Activated CD8-positive, alpha-beta memory T cell treated with anti-CD3 and anti-CD28 coated beads, Interleukin-2, amount 50 U/mL, for 48 hours (primary cell): ENCODE measurements around the gene TEX101.
"Not testable (repeated sequence)": the region's sequence is repeated elsewhere in the genome, so short reads cannot be mapped to it uniquely, and the experiment has no call there.

Experiments used
- DNase-seq: peaks from one replicate; pipeline ENCODE4 v3.0.0-alpha.2; 2020

TEX101 gene

GRCh38 chr19:43414554-43414953 is at the start of gene TEX101:
Gene TEX101 (plus strand): TSS chr19:43414890. CDS start chr19:43415920, 1,030 bp downstream.
- no peak for DNase-seq

GRCh38 chr19:43365677-43366076 is 49.0 kb upstream of the TEX101 start:
- not testable (repeated sequence) for DNase-seq

- DNase-seq = no peak
Observed at GRCh38 chr19:43367822-43368221, 46.9 kb upstream of the TEX101 start.

- not testable (repeated sequence) for DNase-seq
Observed at GRCh38 chr19:43368897-43369296, 45.8 kb upstream of the TEX101 start.

- DNase-seq = no peak
Observed at GRCh38 chr19:43371909-43372308, 42.8 kb upstream of the TEX101 start.

GRCh38 chr19:43372462-43372861 is 42.2 kb upstream of the TEX101 start:
- DNase-seq = no peak

- not testable (repeated sequence) for DNase-seq
Observed at GRCh38 chr19:43377624-43378023, 37.1 kb upstream of the TEX101 start.

GRCh38 chr19:43380008-43380407 is 34.7 kb upstream of the TEX101 start:
- no peak for DNase-seq

GRCh38 chr19:43380771-43381386 is 33.8 kb upstream of the TEX101 start:
- DNase-seq = no peak

GRCh38 chr19:43382586-43383216 is 32.0 kb upstream of the TEX101 start:
- not testable (repeated sequence) for DNase-seq

GRCh38 chr19:43383254-43383653 is 31.4 kb upstream of the TEX101 start:
- DNase-seq = not testable (repeated sequence)

- not testable (repeated sequence) for DNase-seq
Observed at GRCh38 chr19:43383759-43384158, 30.9 kb upstream of the TEX101 start.

GRCh38 chr19:43390903-43391551 is 23.7 kb upstream of the TEX101 start:
- not testable (repeated sequence) for DNase-seq

- DNase-seq = not testable (repeated sequence)
Observed at GRCh38 chr19:43391552-43391935, 23.1 kb upstream of the TEX101 start.

- DNase-seq = not testable (repeated sequence)
Observed at GRCh38 chr19:43393501-43393900, 21.2 kb upstream of the TEX101 start.

GRCh38 chr19:43395561-43395960 is 19.1 kb upstream of the TEX101 start:
- DNase-seq = no peak

GRCh38 chr19:43406297-43406696 is 8.4 kb upstream of the TEX101 start:
- no peak for DNase-seq

- no peak for DNase-seq
Observed at GRCh38 chr19:43407416-43408005, 7.2 kb upstream of the TEX101 start.

GRCh38 chr19:43408043-43408442 is 6.6 kb upstream of the TEX101 start:
- no peak for DNase-seq

GRCh38 chr19:43409415-43409814 is 5.3 kb upstream of the TEX101 start:
- DNase-seq = no peak

- DNase-seq = peak; percentile 0
Observed at GRCh38 chr19:43412441-43412840, 2.2 kb upstream of the TEX101 start.

- DNase-seq = no peak
Observed at GRCh38 chr19:43416951-43417623, 2.4 kb downstream of the TEX101 start.

GRCh38 chr19:43420954-43421353 is 6.3 kb downstream of the TEX101 start:
- DNase-seq = peak; percentile 12
